HCT116 (cell line): ENCODE results near the gene PLB1.

ENCODE experiments used
- CTCF ChIP-seq, 3 experiments: fragments of 200-600 bp in 1 of 3; sonication (generic) in 1 of 3; IDR thresholded peaks in 2 of 3; conservative IDR thresholded peaks in 1 of 3; 2 replicates each; pipeline ENCODE4 v1.5.1; 2012 to 2017; ENCODE audit warnings: low read depth in 2 of 3, low read length in 2 of 3, antibody characterized with exemption in 1 of 3, borderline replicate concordance in 1 of 3, control low read depth in 1 of 3, mild to moderate bottlenecking in 1 of 3, mixed read lengths in 1 of 3, mixed run types in 1 of 3, moderate library complexity in 1 of 3; ENCODE audit not compliant: insufficient read depth in 1 of 3
- POLR2AphosphoS5 ChIP-seq: IDR thresholded peaks from 2 replicates; pipeline ENCODE4 v1.6.1; 2011; ENCODE audit warnings: mild to moderate bottlenecking, low read depth, low read length, moderate library complexity
- TCF7L2 ChIP-seq: IDR thresholded peaks from 2 replicates; pipeline ENCODE4 v1.7.0; 2011; ENCODE audit warnings: borderline replicate concordance, inconsistent platforms; ENCODE audit not compliant: insufficient read depth, insufficient read length; ENCODE audit errors: extremely low read depth
- ZBTB33 ChIP-seq: IDR thresholded peaks from 2 replicates; pipeline ENCODE4 v1.6.1; 2011; ENCODE audit warnings: mild to moderate bottlenecking, low read length, moderate library complexity; ENCODE audit not compliant: insufficient replicate concordance; ENCODE audit errors: extremely low read depth

GRCh38 chr2:28522481-28522880 lies 26.6 kb downstream of the PLB1 start:
- TF ChIP-seq POLR2AphosphoS5 (no peak), CTCF (IDR thresholded peaks at IDR 0.05 in 2 of 3, conservative IDR thresholded peaks at IDR 0.05 in 1 of 3; ENCODE audit: borderline replicate concordance in 1 of 3, insufficient read depth in 1 of 3, low read depth in 2 of 3, low read length in 2 of 3) (no peak), TCF7L2 (no peak), ZBTB33 (no peak)
